ENCODE results near the gene USP49.

- TF ChIP-seq MAX (IDR thresholded peaks at IDR 0.05) (0 out of 2 replicates have a peak, but pooled peaks have one; percentile 27), CREM (IDR thresholded peaks at IDR 0.05) (no peak), CREM (CRISPR knock-in tag; IDR thresholded peaks at IDR 0.05) (no peak), DNMT1 (CRISPR knock-in tag; IDR thresholded peaks at IDR 0.05) (no peak), CTCF (CRISPR knock-in tag; IDR thresholded peaks at IDR 0.05) (no peak), KMT2B (CRISPR knock-in tag; IDR thresholded peaks at IDR 0.05) (no peak), PHF21A (CRISPR knock-in tag; IDR thresholded peaks at IDR 0.05) (no peak), ZSCAN25 (CRISPR knock-in tag; IDR thresholded peaks at IDR 0.05) (no peak), ZSCAN29 (CRISPR knock-in tag; conservative IDR thresholded peaks at IDR 0.05) (no peak), TCF7L2 (IDR thresholded peaks at IDR 0.05; ENCODE audit: low read depth, low read length) (no peak)
These were observed 150.9 kb downstream of the USP49 start for GRCh38 chr6:41744236-41744787.
